CD4-positive, alpha-beta T cell (primary cell): ENCODE results near the gene CCDC120. TPM values are rescaled to one million over a fixed set of nuclear protein-coding genes. Genes with fewer than 3 reads are reported as not detected.

ENCODE experiments used
- ATAC-seq: fragments of 200-7000 bp; cut with Tn5 transposase; one replicate; pipeline ENCODE4 v1.10.0; 2022; ENCODE audit warnings: mild to moderate bottlenecking; ENCODE audit not compliant: poor library complexity
- CTCF ChIA-PET: fragments of 350-600 bp; sonication (Branson Sonifier 250); formaldehyde crosslinking; loops from one replicate; lab custom pipeline; 2021; ENCODE audit warnings: antibody characterized with exemption, inconsistent platforms; lab: Charles Lee
- POLR2A ChIA-PET: fragments of 350-600 bp; sonication (Branson Sonifier 250); formaldehyde crosslinking; loops from one replicate; lab custom pipeline; 2021; ENCODE audit warnings: antibody characterized with exemption, inconsistent platforms; lab: Charles Lee
- DNase-seq, 14 experiments: peaks; one replicate each; pipeline ENCODE4 v3.0.0-alpha.2; 2013 to 2020; ENCODE audit warnings: mixed read lengths in 2 of 14
- H3K27ac ChIP-seq, 2 donors: one replicate each; pipeline versions ENCODE4 v1.5.1 to v1.7.0; 2013; ENCODE audit warnings: low read length in 2 of 2, low read depth in 1 of 2, mild to moderate bottlenecking in 1 of 2
- H3K27me3 ChIP-seq, 2 experiments: 1 replicate in 1 of 2; 2 replicates in 1 of 2; pipeline versions ENCODE4 v1.6.1 to v1.7.0; 2013; ENCODE audit warnings: low read length in 2 of 2, control low read depth in 1 of 2, mild to moderate bottlenecking in 1 of 2, moderate library complexity in 1 of 2; ENCODE audit not compliant: insufficient read depth in 2 of 2, control insufficient read depth in 1 of 2
- H3K36me3 ChIP-seq: one replicate; pipeline ENCODE4 v1.6.1; 2013; ENCODE audit warnings: low read length, control low read depth; ENCODE audit not compliant: insufficient read depth
- H3K4me1 ChIP-seq: one replicate; pipeline ENCODE4 v1.6.1; 2013; ENCODE audit warnings: low read length, control low read depth; ENCODE audit not compliant: insufficient read depth
- H3K4me3 ChIP-seq: one replicate; pipeline ENCODE4 v1.5.1; 2013; ENCODE audit warnings: mild to moderate bottlenecking, low read length, moderate library complexity
- H3K9me3 ChIP-seq, 2 experiments: 1 replicate in 1 of 2; 2 replicates in 1 of 2; pipeline versions ENCODE4 v1.6.1 to v1.7.0; 2013; ENCODE audit warnings: low read length in 2 of 2, mild to moderate bottlenecking in 2 of 2, control low read depth in 1 of 2, moderate library complexity in 1 of 2; ENCODE audit not compliant: control insufficient read depth in 1 of 2, insufficient read depth in 1 of 2
- H3K27ac Mint-ChIP-seq: one replicate; pipeline ENCODE4 v1.8.0; 2020; ENCODE audit warnings: mixed read lengths
- H3K27me3 Mint-ChIP-seq: one replicate; pipeline ENCODE4 v1.8.0; 2021; ENCODE audit warnings: mixed read lengths
- H3K36me3 Mint-ChIP-seq: one replicate; pipeline ENCODE4 v1.8.0; 2021; ENCODE audit warnings: low read depth, mixed read lengths
- H3K4me1 Mint-ChIP-seq: one replicate; pipeline ENCODE4 v1.8.0; 2021; ENCODE audit warnings: low read depth, mixed read lengths
- H3K4me3 Mint-ChIP-seq: one replicate; pipeline ENCODE4 v1.8.0; 2020; ENCODE audit warnings: mild to moderate bottlenecking, mixed read lengths
- H3K9me3 Mint-ChIP-seq: one replicate; pipeline ENCODE4 v1.8.0; 2020; ENCODE audit warnings: mixed read lengths
- intact Hi-C, 2 experiments: fragments of 100-400 bp; cut with DNase I in 1 of 2; cut with micrococcal nuclease in 1 of 2; formaldehyde crosslinking; loops; one replicate each; pipeline versions ENCODE4 v1.15.1 to v1.9.0; 2023 to 2025; cut with DNase I, micrococcal nuclease
- total RNA-seq, 174 experiments: library from RNA in 2 of 174; stranded (reverse) in 2 of 174; gene quantifications; one replicate each; pipeline ENCODE4 v1.2.3 and lab custom pipeline; 2021 to 2026
- TF ChIP-seq, protein P1 (sequence below): fragments of 200-600 bp; IDR thresholded peaks from one replicate; pipeline ENCODE4 v1.8.0; 2022; ENCODE audit warnings: antibody characterized with exemption, mild to moderate bottlenecking

CCDC120 gene
- total RNA-seq, 2 experiments from 2014 or later, result 11.5 to 12.2 TPM

DNA sequence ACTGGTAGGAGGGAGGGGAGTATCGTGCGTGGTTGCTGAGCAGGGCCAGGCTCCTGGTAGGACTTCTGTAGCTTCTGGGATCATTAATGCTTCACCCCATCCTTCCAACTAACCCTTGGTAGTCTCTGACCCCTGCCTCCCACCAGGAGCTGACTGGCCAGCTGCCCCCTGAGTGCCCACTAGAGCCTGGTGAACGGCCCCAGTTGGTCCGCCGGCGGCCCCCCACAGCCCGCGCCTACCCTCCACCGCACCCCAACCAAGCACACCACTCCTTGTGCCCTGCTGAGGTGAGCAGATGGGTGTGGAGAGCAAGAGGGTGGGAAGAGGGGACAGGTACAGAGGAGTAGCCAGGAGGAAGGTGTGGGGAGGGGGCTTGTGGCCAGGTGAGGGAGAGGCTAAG lies 4.9 kb downstream of the CCDC120 start:
- ChIA-PET POLR2A (no interaction called here), CTCF (no interaction called here)
- H3K36me3 Mint-ChIP-seq, result peaks cover 7% of the 10 kb centered on the region
- intact Hi-C loops, result no loop called here
- H3K36me3 ChIP-seq, result peaks cover 2% of the 10 kb centered on the region
- no peaks in the 10 kb centered on the region for H3K4me1 ChIP-seq
- no peaks in the 10 kb centered on the region for H3K9me3 ChIP-seq
- no peaks in the 10 kb centered on the region for H3K27me3 ChIP-seq
- no peak overlapping the region for H3K27ac ChIP-seq
- no peak overlapping the region for H3K4me3 ChIP-seq
- no peaks in the 10 kb centered on the region for H3K9me3 Mint-ChIP-seq
- DNase-seq (no peak), ATAC-seq (no peak)
- no peaks in the 10 kb centered on the region for H3K4me1 Mint-ChIP-seq
- H3K27ac Mint-ChIP-seq, result no peak overlapping the region
- TF ChIP-seq, protein P1, sequence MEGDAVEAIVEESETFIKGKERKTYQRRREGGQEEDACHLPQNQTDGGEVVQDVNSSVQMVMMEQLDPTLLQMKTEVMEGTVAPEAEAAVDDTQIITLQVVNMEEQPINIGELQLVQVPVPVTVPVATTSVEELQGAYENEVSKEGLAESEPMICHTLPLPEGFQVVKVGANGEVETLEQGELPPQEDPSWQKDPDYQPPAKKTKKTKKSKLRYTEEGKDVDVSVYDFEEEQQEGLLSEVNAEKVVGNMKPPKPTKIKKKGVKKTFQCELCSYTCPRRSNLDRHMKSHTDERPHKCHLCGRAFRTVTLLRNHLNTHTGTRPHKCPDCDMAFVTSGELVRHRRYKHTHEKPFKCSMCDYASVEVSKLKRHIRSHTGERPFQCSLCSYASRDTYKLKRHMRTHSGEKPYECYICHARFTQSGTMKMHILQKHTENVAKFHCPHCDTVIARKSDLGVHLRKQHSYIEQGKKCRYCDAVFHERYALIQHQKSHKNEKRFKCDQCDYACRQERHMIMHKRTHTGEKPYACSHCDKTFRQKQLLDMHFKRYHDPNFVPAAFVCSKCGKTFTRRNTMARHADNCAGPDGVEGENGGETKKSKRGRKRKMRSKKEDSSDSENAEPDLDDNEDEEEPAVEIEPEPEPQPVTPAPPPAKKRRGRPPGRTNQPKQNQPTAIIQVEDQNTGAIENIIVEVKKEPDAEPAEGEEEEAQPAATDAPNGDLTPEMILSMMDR, result no peak
- no peak overlapping the region for H3K4me3 Mint-ChIP-seq
- H3K27me3 Mint-ChIP-seq, result no peaks in the 10 kb centered on the region

DNA sequence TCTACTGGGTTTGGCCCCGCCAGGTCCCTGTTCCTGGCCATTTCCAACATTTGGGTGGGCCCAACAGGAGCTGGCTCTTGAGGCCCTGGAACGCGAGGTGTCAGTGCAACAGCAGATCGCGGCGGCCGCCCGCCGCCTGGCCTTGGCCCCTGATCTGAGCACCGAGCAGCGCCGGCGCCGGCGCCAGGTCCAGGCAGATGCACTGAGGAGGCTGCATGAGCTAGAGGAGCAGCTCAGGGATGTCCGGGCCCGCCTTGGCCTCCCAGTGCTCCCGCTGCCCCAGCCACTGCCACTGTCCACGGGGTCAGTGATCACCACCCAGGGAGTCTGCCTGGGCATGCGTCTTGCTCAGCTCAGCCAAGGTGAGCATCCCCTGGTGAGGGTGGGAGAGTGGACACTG lies 5.5 kb downstream of the CCDC120 start:
- no peaks in the 10 kb centered on the region for H3K4me1 Mint-ChIP-seq
- H3K27ac Mint-ChIP-seq, result no peak overlapping the region
- DNase-seq, result no peak
- H3K9me3 Mint-ChIP-seq, result no peaks in the 10 kb centered on the region
- H3K27me3 Mint-ChIP-seq, result no peaks in the 10 kb centered on the region
- peaks cover 7% of the 10 kb centered on the region for H3K36me3 Mint-ChIP-seq
- intact Hi-C loops, result no loop called here
- Histone ChIP-seq H3K27me3 (no peaks in the 10 kb centered on the region), H3K4me1 (no peaks in the 10 kb centered on the region), H3K36me3 (peaks cover 2% of the 10 kb centered on the region), H3K4me3 (no peak overlapping the region), H3K9me3 (no peaks in the 10 kb centered on the region), H3K27ac (no peak overlapping the region)
- ATAC-seq, result no peak
- ChIA-PET POLR2A (no interaction called here), CTCF (no interaction called here)
- TF ChIP-seq, protein P1, result no peak
- H3K4me3 Mint-ChIP-seq, result no peak overlapping the region

DNA sequence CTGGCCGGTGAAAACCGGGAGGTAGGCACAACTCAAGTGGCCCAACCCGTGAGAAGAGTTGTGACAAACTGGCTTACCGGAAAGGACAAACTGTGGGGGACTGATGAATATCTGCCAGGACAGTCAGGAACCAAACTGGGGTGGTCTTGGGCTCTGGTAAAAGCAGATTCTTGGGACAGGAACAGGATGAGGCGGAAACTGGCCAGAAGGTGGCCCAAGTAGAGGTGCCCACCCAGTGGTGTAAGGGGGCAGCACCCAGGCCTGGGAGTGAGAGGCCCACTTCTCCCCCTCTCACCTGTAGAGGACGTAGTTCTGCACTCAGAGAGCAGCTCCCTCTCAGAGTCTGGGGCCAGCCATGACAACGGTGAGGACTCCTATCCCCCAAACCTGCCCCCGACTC lies 5.9 kb downstream of the CCDC120 start:
- Histone ChIP-seq H3K4me3 (no peak overlapping the region), H3K27me3 (no peaks in the 10 kb centered on the region), H3K27ac (no peak overlapping the region), H3K9me3 (no peaks in the 10 kb centered on the region), H3K4me1 (no peaks in the 10 kb centered on the region), H3K36me3 (peaks cover 2% of the 10 kb centered on the region)
- Mint-ChIP-seq H3K4me3 (no peak overlapping the region), H3K9me3 (no peaks in the 10 kb centered on the region), H3K27me3 (no peaks in the 10 kb centered on the region), H3K27ac (no peak overlapping the region), H3K36me3 (peaks cover 7% of the 10 kb centered on the region), H3K4me1 (no peaks in the 10 kb centered on the region)
- ATAC-seq (no peak), DNase-seq (no peak)
- POLR2A ChIA-PET, result no interaction called here
- TF ChIP-seq, protein P1, result no peak
- CTCF ChIA-PET, result no interaction called here
- intact Hi-C loops, result no loop called here
